Germinal center (tissue), 1 donor: ENCODE data around the gene DBF4.
"Not testable (repeated sequence)": the region's sequence is repeated elsewhere in the genome, so short reads cannot be mapped to it uniquely, and the experiment has no call there.

Source experiments
- DNase-seq: peaks from one replicate; pipeline ENCODE4 v3.0.0; 2012; ENCODE audit warnings: mixed read lengths, low spot score

The DBF4 gene, protein sequence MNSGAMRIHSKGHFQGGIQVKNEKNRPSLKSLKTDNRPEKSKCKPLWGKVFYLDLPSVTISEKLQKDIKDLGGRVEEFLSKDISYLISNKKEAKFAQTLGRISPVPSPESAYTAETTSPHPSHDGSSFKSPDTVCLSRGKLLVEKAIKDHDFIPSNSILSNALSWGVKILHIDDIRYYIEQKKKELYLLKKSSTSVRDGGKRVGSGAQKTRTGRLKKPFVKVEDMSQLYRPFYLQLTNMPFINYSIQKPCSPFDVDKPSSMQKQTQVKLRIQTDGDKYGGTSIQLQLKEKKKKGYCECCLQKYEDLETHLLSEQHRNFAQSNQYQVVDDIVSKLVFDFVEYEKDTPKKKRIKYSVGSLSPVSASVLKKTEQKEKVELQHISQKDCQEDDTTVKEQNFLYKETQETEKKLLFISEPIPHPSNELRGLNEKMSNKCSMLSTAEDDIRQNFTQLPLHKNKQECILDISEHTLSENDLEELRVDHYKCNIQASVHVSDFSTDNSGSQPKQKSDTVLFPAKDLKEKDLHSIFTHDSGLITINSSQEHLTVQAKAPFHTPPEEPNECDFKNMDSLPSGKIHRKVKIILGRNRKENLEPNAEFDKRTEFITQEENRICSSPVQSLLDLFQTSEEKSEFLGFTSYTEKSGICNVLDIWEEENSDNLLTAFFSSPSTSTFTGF

DNA sequence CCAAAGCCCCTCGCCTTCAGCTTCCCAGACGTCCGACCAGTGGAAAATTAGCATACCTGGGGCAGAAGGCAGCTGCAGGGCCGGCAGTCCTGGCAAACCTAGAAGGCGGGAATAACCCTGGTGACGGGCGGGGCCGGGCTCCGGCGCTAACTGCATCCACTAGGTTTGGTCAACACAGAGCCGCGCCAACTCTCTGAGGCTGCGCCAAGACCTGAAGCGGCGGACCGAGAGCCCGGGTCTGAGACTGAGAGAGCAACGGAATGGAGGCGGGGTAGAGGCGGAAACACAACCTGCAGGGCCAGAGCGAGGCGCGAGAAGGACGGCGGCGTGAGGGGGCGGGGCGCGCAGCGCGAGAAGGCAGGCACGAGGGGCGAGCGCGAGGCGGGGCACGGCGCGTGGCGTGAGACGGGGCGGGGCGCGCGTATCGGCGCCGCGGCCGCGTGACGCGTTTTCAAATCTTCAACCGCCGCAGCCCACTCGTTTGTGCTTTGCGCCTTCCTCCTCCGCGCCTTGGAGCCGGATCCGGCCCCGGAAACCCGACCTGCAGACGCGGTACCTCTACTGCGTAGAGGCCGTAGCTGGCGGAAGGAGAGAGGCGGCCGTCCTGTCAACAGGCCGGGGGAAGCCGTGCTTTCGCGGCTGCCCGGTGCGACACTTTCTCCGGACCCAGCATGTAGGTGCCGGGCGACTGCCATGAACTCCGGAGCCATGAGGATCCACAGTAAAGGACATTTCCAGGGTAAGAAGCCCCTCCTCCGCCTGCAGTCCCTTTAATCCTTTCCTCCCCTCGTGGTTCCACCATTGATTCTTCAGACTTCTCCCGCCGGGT is at the start of gene DBF4, which contains the start of gene SLC25A40:
TSS of gene DBF4 (plus strand) at position 454 of the 829 bp plus-strand sequence. CDS start at position 694, 240 bp downstream.
TSS of gene SLC25A40 (minus strand) at position 321 of the 829 bp plus-strand sequence. CDS start 17,633 bp downstream, outside the sequence.
- DNase-seq, result peak; percentile 92

DNA sequence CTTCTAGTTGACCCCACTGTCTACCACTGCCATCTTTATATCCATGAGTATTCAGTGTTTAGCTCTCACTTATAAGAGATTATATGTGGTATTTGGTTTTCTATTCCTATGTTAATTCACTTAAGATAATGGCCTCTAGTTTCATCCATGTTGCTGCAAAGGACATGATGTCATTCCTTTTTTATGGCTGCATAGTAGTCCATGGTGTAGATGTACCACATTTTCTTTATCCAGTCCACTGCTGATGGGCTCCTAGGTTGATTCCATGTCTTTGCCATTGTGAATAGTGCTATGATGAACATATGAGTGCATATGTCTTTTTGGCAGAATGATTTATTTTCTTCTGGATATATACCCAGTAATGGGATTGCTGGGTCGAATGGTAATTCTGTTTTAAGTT is 47.9 kb upstream of the DBF4 start:
- not testable (repeated sequence) for DNase-seq

DNA sequence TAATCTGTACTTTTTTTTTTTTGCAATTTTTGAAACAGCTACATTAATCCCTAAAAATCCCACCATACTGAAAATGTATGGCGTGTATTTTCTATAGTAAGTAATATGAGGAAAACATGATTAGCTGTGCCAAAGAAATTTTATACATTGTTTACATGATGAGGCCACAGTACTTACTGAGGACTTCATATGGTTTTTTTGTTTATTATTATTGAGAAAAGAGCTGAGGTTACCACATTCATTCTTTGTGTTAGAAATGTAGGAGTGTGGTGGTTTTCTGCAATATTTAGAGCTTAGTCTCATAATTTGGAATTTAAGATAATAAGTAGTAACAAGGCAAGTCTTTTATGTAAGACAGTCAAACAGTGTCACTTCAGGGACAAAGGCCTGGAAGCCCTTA is 45.2 kb upstream of the DBF4 start:
- no peak for DNase-seq

DNA sequence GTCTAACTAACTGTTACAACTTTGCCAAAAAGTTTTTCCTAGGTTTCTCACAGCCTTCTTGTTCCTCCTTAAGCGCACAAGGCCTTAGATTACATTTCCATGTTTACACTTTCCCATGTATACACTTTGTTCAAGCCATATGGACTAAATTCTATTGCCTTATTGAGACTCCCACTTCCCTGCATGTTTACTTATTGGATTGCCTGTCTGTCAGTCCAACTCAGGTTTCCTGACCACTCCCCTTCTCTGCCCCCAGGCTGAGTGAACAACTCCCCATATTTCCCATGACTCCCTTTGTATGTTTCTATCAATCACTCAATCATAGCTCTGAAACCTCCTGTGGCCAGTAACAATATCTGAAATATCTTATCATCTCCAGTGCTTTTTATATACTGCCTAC is 43.2 kb upstream of the DBF4 start:
- no peak for DNase-seq

DNA sequence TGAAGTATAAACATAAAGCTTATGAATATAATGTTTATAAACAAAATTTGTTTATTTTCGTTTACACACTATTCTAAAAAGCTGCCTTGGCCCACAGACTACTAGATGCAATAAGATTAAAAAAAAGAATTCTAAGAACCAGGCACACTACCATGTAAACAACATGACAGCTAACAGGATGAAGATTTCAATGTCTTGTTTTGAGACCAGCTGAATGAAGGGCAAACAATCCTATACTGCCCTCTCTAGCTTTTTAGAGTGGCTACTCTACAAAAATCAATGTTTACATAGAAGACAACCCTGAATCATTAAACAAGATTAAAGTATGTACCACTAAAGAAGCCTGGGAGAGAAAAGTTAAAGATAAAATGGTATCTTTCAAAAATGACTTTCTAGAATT is 38.7 kb upstream of the DBF4 start:
- no peak for DNase-seq

DNA sequence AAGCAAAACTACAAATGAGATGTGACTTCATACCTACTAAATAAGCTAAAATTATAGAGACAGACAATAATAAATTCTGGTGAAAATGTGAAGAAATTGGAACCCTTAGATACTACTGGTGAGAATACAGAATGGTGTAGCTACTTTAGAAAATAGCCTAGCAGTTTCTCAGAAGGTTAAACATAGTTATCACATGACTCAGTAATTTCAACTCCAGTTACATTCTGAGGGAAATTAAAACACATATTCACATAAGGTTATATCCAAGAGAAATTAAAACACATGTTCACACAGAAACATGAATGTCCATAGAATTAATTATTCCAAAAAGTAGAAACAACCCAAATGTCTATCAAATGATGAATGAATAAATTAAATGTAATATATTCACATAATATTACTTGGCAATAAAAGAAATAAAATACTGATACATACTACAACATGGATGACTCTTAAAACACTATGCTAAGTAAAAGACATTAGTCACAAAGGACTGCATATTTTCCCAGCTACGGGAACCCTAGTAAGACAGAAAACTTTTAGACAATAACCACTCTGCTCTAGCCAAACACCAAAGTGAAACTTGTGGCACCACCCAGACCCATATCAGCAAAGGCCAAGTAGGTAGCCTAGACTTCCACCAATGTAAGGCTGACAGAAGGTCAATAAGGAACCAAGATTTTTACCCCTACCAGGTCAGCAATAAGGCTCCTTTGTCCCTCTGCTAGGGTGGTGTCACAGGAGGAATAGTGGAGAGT is 25.3 kb upstream of the DBF4 start:
- no peak for DNase-seq

DNA sequence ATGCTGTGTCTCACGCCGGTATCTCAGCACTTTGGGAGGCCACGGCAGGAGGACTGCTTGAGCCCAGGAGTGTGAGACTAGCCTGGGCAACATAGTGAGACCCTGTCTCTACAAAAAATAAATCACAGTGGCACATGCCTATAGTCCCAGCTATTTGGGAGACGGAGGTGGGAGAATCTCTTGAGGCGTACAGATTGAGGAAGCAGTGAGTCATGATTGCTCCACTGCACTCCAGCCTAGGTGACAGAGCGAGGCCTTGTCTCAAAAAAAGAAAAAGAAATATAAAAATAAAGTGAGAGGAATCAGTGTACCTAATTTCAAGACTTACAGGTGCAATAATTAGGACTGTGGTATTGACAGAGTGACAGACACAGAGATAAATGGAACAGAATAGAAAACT is 24.0 kb upstream of the DBF4 start:
- DNase-seq, result no peak

DNA sequence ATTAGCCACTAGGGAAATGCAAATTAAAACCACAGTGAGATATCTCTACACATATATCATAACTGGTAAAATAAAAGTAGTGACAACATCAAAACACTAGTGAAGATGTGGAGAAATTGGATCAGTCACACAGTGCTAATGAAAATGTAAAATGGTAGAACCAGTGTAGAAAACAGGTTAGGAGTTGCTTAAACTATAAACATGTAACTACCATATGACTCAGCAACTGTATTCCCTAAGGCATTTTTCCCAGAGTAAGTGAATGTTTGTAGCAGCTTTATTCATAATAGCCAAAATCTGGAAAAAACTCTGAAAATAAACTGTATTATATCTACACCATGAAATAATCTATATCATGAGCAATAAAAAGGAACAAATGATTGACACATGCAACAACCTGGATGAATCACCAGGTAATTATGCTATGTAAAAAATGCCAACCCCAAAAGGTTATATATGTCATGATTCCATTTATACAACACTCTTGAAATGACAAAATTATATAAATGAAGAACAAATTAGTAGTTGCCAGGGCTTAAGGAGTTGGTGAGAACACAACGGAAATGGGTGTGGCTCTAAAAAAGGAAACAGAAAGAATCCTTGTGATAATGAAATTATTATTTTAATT is 22.9 kb upstream of the DBF4 start:
- DNase-seq, result no peak

DNA sequence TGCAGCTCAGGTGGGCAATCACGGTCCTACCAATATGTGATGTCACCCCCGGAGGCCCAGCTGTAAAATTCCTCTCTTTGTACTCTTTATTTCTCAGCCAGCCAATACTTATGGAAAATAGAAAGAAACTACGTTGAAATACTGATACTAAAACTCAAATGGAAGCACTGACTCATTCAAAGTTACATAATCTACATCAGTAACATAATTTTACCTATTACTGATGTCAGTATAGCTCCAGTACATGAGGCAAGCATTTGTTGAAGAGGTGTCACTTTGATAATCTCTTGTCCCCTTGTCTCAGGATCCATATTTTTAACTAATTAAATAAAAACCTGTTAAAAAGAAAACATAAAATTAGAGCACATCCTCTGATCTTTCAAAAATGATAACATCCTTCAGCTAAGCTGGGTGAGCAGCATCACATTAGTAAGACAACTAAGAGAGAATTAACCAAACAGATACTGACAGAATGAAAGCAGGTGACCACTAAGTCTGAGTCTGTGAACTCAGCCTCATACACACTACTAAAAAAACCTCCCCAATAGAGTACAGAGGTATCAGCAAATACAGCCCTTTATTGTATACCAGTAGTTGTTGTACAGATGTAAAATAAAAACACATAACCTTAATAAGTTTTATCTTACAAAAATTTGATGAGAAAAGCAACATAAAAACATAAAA is 17.7 kb upstream of the DBF4 start:
- no peak for DNase-seq

DNA sequence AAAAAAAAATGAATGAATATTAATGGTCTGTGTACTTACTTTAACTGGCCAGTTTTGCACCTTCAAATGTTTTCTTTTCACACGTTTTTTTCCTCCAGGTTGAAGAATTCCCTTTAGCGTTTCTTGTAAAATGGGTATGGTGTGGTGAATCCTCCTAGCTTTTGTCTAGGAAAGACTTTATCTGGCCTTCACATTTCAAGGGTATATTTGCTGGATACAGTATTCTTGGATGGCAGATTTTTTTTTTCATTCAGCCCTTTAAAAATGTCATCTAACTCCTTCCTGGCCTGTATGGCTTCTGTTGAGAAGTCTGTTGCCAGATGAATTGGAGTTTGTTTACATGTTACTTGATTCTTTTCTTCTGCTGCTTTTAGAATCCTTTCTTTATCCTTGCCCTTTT is 10.2 kb upstream of the DBF4 start:
- no peak for DNase-seq

DNA sequence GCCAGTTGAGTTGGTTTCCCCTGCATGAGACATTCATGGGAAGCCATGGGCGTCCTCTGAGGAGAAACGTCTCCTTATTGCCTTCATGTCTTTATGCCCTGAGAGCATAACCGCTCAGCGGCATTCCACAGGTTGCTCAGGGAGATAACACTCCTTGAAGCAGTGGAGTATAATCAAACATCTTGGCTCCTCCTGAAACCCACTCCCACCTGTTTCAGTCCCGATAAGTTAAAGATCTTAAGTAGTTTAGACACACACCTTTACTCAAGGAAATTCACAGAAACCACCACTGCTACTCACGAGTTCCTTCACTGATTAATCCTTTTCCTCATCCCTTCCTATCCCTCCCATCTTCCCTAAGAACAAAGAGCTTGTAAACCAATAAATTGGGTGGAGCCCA is 9.8 kb upstream of the DBF4 start:
- not testable (repeated sequence) for DNase-seq

DNA sequence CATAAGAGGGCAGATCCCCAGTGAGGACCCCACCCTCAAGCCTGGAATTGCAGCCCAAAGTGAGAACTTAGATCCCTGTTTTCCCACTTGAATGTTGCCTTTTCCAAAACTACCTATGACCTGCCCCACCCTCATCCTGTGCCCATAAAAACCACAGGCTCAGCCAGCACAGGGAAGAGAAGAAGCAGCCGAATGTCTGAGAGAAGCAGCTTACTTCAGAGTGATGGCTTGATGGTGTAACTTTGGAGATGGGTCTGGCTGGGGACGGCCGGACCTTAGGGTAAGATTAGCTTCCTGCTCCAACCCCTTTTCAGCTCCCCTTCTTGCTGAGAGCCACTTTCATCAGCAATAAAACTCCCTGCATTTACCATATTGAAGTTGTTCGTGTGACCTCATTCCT is 5.8 kb upstream of the DBF4 start:
- no peak for DNase-seq

DNA sequence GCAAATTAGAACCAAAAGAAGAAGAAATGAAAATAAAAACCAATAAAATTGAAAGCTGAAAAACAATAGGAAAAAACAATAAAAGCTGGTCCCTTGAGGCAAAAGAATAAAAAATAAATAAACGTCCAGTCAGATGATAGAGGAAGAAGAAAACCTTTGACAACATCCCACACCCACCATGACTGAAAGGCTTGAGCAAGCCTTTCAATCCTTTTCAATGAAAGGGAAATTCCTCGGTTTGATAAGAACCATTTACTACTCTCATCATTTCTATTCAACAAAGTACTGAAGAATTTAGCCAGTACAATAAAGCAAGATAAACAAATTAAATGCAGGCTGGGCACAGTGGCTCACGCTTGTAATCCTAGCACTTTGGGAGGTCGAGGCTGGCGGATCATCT is 3.9 kb upstream of the DBF4 start:
- no peak for DNase-seq

DNA sequence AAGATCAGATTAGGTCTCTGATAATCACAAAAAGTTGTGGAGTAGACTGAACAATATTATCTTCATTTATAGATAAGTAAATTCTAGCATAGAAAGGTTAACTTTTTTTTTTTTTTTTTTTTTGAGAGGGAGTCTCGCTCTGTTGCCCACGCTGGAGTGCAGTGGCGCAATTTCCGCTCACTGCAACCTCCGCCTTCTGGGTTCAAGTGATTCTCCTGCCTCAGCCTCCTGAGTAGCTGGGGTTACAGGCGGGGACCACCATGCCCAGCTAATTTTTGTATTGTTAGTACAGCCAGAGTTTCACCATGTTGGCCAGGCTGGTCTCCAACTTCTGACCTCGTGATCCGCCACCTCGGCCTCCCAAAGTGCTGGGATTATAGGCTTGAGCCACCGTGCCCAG is 3.0 kb upstream of the DBF4 start:
- not testable (repeated sequence) for DNase-seq

DNA sequence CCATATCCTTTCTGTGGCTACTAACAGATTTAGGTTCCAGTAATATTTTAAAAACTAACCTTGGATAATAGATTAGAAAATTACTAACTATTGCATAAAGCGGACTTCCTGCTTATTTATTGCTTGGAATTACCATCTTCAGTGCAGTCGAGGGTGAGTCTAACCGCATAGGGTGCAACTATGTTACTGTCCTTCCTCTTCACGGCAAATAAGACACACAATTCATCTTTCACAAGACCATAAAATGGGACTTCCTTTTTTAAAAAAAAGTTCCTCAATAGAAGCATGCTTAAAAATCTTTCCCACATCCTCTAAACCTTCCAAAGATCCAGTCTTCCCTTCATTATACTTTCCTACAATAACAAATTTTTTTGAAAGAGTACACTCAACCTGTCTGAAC is 2.2 kb upstream of the DBF4 start:
- DNase-seq, result peak; percentile 9

DNA sequence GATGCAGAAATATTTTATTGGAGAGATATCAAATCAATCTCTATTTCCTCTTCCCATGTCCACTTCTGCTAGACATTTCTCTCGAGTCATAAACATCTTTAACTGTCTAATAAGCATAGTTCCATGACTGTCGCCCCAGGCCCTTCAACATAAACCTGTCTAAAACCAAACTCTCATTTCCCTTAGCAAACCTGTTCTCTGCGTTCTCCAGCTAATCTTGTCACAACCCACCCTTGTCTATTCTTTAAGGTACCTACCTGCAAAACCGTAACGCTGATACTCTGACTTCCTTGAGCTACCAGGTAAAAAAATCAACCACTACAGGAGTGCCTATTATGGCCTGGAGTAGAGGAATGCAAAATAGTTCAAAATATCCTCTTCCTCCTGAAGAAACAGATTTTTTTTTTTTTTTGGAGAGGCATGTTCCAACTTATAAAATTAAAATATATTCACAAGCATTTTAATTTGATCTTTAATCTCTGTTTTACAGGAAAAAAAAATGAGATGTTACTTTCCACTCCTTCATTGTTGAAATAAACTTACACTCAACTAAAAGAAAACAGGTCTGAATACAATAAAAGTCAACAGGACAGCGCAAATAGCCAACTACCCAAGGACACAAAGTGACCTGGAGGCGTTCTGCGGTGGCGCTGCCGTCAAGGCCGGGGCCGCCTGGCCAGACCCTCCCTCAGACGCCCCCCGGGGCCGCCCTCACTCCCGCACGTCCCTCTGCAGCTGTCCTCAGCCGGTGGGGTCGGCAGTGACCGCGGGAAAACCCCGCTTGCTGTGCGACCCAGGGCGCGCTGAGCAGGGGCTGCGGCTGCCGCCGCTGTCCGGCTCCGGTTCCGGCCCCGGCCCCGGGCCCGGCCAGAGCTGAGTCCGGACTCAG is 898 bp upstream of the DBF4 start:
- DNase-seq, result peak; percentile 24

DNA sequence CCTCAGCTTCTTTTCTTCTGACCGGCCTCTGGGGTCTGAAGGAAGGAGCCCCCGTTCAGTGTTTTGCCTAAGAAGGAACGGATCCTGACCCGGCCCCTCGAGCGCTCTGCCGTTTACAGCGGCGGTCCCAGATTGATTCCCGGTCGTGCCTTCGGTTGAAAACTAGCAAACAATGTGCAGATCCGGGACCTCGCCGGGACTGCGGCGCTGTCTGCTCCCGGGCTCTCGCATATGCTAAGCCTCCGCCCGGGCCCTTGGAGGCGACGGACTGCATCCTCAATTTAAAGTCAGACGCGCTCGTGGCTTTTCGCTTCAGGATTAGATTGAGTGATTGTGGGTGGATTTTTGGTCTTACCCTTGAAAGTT is 559 bp downstream of the DBF4 start:
- peak; percentile 47 for DNase-seq

DNA sequence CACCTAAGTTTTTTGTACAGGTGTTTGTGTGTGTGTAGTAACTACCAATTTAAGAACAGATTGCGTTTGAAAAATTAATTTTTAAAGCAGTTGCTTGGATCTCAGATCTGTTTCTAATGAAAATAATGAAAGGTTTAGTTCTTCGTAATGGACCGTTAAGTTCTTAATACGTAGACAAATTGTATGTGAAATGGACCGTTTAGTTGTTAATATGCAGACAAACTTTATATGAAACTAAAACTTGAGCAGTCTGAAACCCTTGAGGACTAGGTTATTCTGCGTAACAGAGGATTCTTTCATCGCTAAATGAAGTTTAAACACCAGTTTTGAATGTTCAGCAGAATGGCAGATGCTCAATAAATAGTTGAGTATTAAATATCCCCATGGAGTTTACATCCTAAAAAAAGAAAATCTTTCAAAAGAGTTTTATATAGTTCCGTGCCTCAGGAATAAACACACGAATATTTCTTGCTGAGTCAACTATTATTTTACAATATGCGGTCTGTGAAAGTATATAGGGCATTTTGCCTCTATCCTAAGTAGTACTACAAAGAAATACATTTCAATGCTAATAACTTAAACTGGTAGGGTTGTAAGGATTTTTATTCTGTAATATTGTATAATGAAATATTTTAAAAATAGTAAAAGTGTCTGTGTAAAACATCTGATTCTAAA is 1.2 kb downstream of the DBF4 start:
- no peak for DNase-seq

DNA sequence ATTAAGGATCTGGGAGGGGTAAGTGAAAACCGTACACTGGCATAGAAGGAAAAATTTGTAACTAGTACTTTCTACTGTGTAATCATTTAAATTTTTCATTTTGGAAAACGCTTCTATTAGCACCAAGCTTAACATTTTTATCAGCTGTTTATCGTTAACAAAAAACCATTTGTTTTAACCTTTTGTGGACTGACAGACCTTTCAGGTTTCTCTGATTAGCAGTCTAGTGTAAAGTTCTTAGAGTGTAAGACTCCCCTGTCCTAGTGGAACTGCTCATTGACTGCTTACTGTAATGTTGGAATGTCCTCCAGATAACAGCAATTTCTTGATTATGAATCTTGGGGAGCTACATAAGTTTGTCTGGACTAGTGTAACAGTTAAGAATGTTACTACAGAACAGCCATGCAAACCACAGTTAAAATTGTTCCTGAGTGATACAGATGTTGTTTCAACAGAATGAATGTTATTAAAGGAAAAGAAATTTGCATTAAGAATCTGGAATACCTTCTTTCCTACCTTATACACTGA is 2.0 kb downstream of the DBF4 start:
- DNase-seq, result no peak
